ENCODE measurements around the gene HS3ST3B1.

DNA sequence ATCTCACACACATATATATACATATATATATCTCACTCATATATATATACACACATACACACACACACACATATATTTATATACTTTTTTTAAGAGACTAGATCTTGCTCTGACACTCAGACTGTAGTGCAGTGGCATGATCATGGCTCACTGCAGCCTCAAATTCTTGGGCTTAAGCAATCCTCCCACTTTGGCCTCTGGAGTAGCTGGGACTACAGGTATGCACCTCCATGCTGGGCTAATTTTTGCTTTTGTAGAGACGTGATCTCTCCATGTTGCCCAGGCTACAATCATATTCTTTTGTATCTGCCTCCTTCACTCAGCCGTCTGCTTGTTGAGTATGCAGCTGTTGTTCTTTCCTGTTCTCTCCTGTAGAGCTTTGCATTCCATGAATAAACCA lies 60.6 kb downstream of the HS3ST3B1 start:
- TF ChIP-seq, protein P1, sequence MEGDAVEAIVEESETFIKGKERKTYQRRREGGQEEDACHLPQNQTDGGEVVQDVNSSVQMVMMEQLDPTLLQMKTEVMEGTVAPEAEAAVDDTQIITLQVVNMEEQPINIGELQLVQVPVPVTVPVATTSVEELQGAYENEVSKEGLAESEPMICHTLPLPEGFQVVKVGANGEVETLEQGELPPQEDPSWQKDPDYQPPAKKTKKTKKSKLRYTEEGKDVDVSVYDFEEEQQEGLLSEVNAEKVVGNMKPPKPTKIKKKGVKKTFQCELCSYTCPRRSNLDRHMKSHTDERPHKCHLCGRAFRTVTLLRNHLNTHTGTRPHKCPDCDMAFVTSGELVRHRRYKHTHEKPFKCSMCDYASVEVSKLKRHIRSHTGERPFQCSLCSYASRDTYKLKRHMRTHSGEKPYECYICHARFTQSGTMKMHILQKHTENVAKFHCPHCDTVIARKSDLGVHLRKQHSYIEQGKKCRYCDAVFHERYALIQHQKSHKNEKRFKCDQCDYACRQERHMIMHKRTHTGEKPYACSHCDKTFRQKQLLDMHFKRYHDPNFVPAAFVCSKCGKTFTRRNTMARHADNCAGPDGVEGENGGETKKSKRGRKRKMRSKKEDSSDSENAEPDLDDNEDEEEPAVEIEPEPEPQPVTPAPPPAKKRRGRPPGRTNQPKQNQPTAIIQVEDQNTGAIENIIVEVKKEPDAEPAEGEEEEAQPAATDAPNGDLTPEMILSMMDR (IDR thresholded peaks at IDR 0.05): no peak
- TF ChIP-seq POLR2A (IDR thresholded peaks at IDR 0.05): no peak
